Endothelial cell of umbilical vein (primary cell): Measurements from ENCODE around the gene SQSTM1. TPM values are rescaled to one million over a fixed set of nuclear protein-coding genes. Genes with fewer than 3 reads are reported as not detected.

ENCODE experiments used
- BruUV-seq: library from RNA; stranded (reverse); fragments of 400-500 nt; replicated peaks from 2 replicates; lab custom pipeline; 2021; lab: Mats Ljungman, UMichigan
- CTCF ChIA-PET: fragments of 300-600, 350-600 bp; sonication (Branson Sonifier 250); formaldehyde crosslinking; loops from one replicate; lab custom pipeline; 2021; ENCODE audit warnings: antibody characterized with exemption, inconsistent platforms; lab: Charles Lee
- POLR2A ChIA-PET: fragments of 300-600, 350-600 bp; sonication (Branson Sonifier 250); formaldehyde crosslinking; loops from one replicate; lab custom pipeline; 2021; ENCODE audit warnings: antibody characterized with exemption, inconsistent platforms; lab: Charles Lee
- DNase-seq: peaks from one replicate; pipeline ENCODE4 v3.0.0-alpha.2; 2011; ENCODE audit warnings: low read depth, low spot score
- FAIRE-seq: peaks from 2 replicates; lab custom pipeline; 2011; peaks lifted over from hg19 to GRCh38; lab: Jason Lieb, UNC
- H2AFZ ChIP-seq: 2 replicates; pipeline ENCODE4 v1.6.0; 2012; ENCODE audit warnings: low read depth, low read length, control low read depth, inconsistent platforms
- H3K27ac ChIP-seq: 2 replicates; pipeline ENCODE4 v1.5.1; 2011; ENCODE audit warnings: low read depth, mild to moderate bottlenecking, control low read depth, low read length, moderate library complexity; ENCODE audit not compliant: insufficient read depth
- H3K27me3 ChIP-seq, 2 experiments: 2 replicates each; pipeline versions ENCODE4 v1.6.0 to v1.6.1; 2011; ENCODE audit warnings: low read length in 2 of 2, mixed read lengths in 1 of 2; ENCODE audit not compliant: control insufficient read depth in 2 of 2, insufficient read depth in 2 of 2
- H3K36me3 ChIP-seq, 2 experiments: 2 replicates in 1 of 2; 3 replicates in 1 of 2; pipeline ENCODE4 v1.5.1; 2011; ENCODE audit warnings: low read length in 2 of 2, mild to moderate bottlenecking in 1 of 2, moderate library complexity in 1 of 2; ENCODE audit not compliant: control insufficient read depth in 2 of 2, insufficient read depth in 2 of 2; ENCODE audit errors: extremely low read depth in 1 of 2
- H3K4me1 ChIP-seq: 3 replicates; pipeline ENCODE4 v1.5.1; 2011; ENCODE audit warnings: mild to moderate bottlenecking, low read length; ENCODE audit not compliant: control insufficient read depth, insufficient read depth; ENCODE audit errors: extremely low read depth
- H3K4me2 ChIP-seq: 2 replicates; pipeline ENCODE4 v1.6.1; 2011; ENCODE audit warnings: low read length, control low read depth, mixed read lengths; ENCODE audit not compliant: insufficient read depth
- H3K4me3 ChIP-seq, 3 experiments: fragments of 200-600 bp in 1 of 3; sonication (generic), shearing (Covaris generic) in 1 of 3; replicated peaks in 1 of 3; 2 replicates each; pipeline ENCODE4 v1.5.1; 2011 to 2016; ENCODE audit warnings: control low read depth in 3 of 3, low read length in 3 of 3, mild to moderate bottlenecking in 2 of 3, inconsistent platforms in 1 of 3, low read depth in 1 of 3, moderate library complexity in 1 of 3; ENCODE audit not compliant: insufficient read depth in 1 of 3
- H3K79me2 ChIP-seq: 2 replicates; pipeline ENCODE4 v1.6.0; 2012; ENCODE audit warnings: low read length, inconsistent platforms; ENCODE audit not compliant: control insufficient read depth, insufficient read depth
- H3K9ac ChIP-seq: replicated peaks from 2 replicates; pipeline ENCODE3; 2011; ENCODE audit warnings: low read length, control low read depth; ENCODE audit not compliant: insufficient read depth; ENCODE audit errors: extremely low read depth
- H3K9me1 ChIP-seq: replicated peaks from 3 replicates; pipeline ENCODE4 v1.6.0; 2011; ENCODE audit warnings: mild to moderate bottlenecking, low read length; ENCODE audit not compliant: control insufficient read depth, insufficient read depth; ENCODE audit errors: extremely low read depth
- H3K9me3 ChIP-seq: replicated peaks from 2 replicates; pipeline ENCODE4 v1.5.1; 2012; ENCODE audit warnings: low read length, inconsistent platforms; ENCODE audit not compliant: control insufficient read depth, insufficient read depth
- H4K20me1 ChIP-seq: replicated peaks from 2 replicates; pipeline ENCODE3; 2011; ENCODE audit warnings: mild to moderate bottlenecking, low read length; ENCODE audit not compliant: control insufficient read depth, insufficient read depth; ENCODE audit errors: extremely low read depth
- CTCF ChIP-seq, 2 donors: IDR thresholded peaks; 1 replicate in 1 of 2; 2 replicates in 1 of 2; pipeline ENCODE4 v1.5.1; 2011; ENCODE audit warnings: low read length in 2 of 2, mild to moderate bottlenecking in 2 of 2, moderate library complexity in 2 of 2, control low read depth in 1 of 2, inconsistent platforms in 1 of 2, low read depth in 1 of 2; ENCODE audit not compliant: insufficient read depth in 1 of 2; ENCODE audit errors: extremely low read depth in 1 of 2
- EZH2 ChIP-seq: IDR thresholded peaks from 2 replicates; pipeline ENCODE4 v1.6.1; 2012; ENCODE audit warnings: borderline replicate concordance, low read depth, mild to moderate bottlenecking, moderate library complexity, low read length, inconsistent platforms; ENCODE audit not compliant: severe bottlenecking
- FOS ChIP-seq: IDR thresholded peaks from 2 replicates; pipeline ENCODE4 v1.6.1; 2011; ENCODE audit warnings: mild to moderate bottlenecking, low read length, moderate library complexity, borderline replicate concordance; ENCODE audit not compliant: insufficient read depth
- GATA2 ChIP-seq: IDR thresholded peaks from 2 replicates; pipeline ENCODE4 v1.7.0; 2011; ENCODE audit warnings: low read depth, mild to moderate bottlenecking, moderate library complexity, mixed read lengths, low read length; ENCODE audit not compliant: insufficient read length, insufficient read depth
- JUN ChIP-seq: IDR thresholded peaks from 2 replicates; pipeline ENCODE4 v1.6.1; 2011; ENCODE audit warnings: borderline replicate concordance, low read depth; ENCODE audit not compliant: insufficient read length, insufficient read depth
- MAX ChIP-seq: IDR thresholded peaks from 2 replicates; pipeline ENCODE4 v1.6.1; 2011; ENCODE audit not compliant: insufficient read depth, insufficient read length
- MYC ChIP-seq: IDR thresholded peaks from one replicate; pipeline ENCODE4 v1.6.1; 2011; ENCODE audit warnings: mild to moderate bottlenecking, low read depth, low read length
- POLR2A ChIP-seq: IDR thresholded peaks from 2 replicates; pipeline ENCODE4 v1.6.1; 2012; ENCODE audit warnings: low read depth, mild to moderate bottlenecking, control low read depth, low read length
- POLR2AphosphoS5 ChIP-seq: IDR thresholded peaks from 2 replicates; pipeline ENCODE4 v1.6.1; 2012; ENCODE audit warnings: low read depth, mild to moderate bottlenecking, control low read depth, low read length, moderate library complexity; ENCODE audit not compliant: insufficient read depth
- dilution Hi-C: fragments of 300-500 bp; cut with MboI; formaldehyde crosslinking; loops from one replicate; pipeline ENCODE4 v1.15.0; 2019; ENCODE audit warnings: low sequenced_read_pairs; ENCODE audit not compliant: extremely low pct_ligation_motif_present
- intact Hi-C: fragments of 100-400 bp; cut with micrococcal nuclease; formaldehyde crosslinking; loops from one replicate; pipeline ENCODE4 v1.10.0; 2022
- polyA plus RNA-seq, 4 experiments: library from polyadenylated mRNA; depleted of rRNA in 3 of 4; stranded (reverse) in 3 of 4; unstranded in 1 of 4; fragments of >200 nt; gene quantifications; 2 replicates each; pipeline versions ENCODE4 v1.2.1 to v1.2.3, GENCODE V29; 2011 to 2012; ENCODE audit warnings: missing spikeins in 1 of 4
- total RNA-seq: library from RNA; stranded (reverse); gene quantifications from 2 replicates; pipeline ENCODE4 v1.2.3, GENCODE V29; 2021

Gene SQSTM1
- total and polyA plus RNA-seq, 2 donors (not counting 3 experiments of a cell fraction or from before 2014, with no cell fraction given), result 302 to 346 TPM

GRCh38 chr5:179800071-179800695, 20.5 kb upstream of the SQSTM1 start:
- Histone ChIP-seq H3K36me3 (peaks cover 10 to 41% of the 10 kb centered on the region in 2 experiments), H3K4me1 (peaks cover 22% of the 10 kb centered on the region), H3K9me1 (no peaks in the 10 kb centered on the region), H3K27me3 (no peaks in the 10 kb centered on the region), H3K9ac (no peak overlapping the region), H3K79me2 (peaks cover 22% of the 10 kb centered on the region), H3K27ac (no peak overlapping the region), H3K4me3 (no peak overlapping the region), H2AFZ (no peak overlapping the region), H4K20me1 (no peaks in the 10 kb centered on the region), H3K4me2 (no peak overlapping the region), H3K9me3 (no peaks in the 10 kb centered on the region)
- POLR2A ChIA-PET, result no interaction called here
- no peak for DNase-seq
- FAIRE-seq, result no peak
- dilution Hi-C loops, result no loop called here
- CTCF ChIA-PET, result no interaction called here
- no TSS peak for BruUV-seq
- TF ChIP-seq GATA2 (no peak), MAX (no peak), JUN (no peak), CTCF (IDR thresholded peaks at IDR 0.05; ENCODE audit: extremely low read depth in 1 of 2, insufficient read depth in 1 of 2, low read depth in 1 of 2, low read length in 2 of 2) (no peak), EZH2 (no peak), MYC (no peak), FOS (no peak), POLR2AphosphoS5 (no peak), POLR2A (no peak)
- intact Hi-C loops, result loop anchor here (5.0 kb wide), 1 partner anchor 272 kb away; the partner anchor contains the start of gene RNF130
